HFFc6 (cell line): ENCODE data around the gene ATP4B. TPM values are rescaled to one million over a fixed set of nuclear protein-coding genes. Genes with fewer than 3 reads are reported as not detected.

Source experiments
- DNase-seq: peaks from one replicate; pipeline ENCODE4 v3.0.0-alpha.2; 2018
- H3K27ac Mint-ChIP-seq: 2 replicates; pipeline ENCODE4 v1.8.0; 2020; ENCODE audit warnings: mild to moderate bottlenecking, mixed read lengths
- H3K27me3 Mint-ChIP-seq: 2 replicates; pipeline ENCODE4 v1.8.0; 2021; ENCODE audit warnings: mild to moderate bottlenecking, moderate library complexity, mixed read lengths; ENCODE audit not compliant: insufficient read depth
- H3K36me3 Mint-ChIP-seq: 2 replicates; pipeline ENCODE4 v1.8.0; 2021; ENCODE audit warnings: low read depth, mixed read lengths
- H3K4me1 Mint-ChIP-seq: 2 replicates; pipeline ENCODE4 v1.8.0; 2020; ENCODE audit warnings: low read depth, mixed read lengths
- H3K4me3 Mint-ChIP-seq: 2 replicates; pipeline ENCODE4 v1.8.0; 2020; ENCODE audit warnings: mild to moderate bottlenecking, moderate library complexity, mixed read lengths
- H3K9me3 Mint-ChIP-seq: 2 replicates; pipeline ENCODE4 v1.8.0; 2020; ENCODE audit warnings: mild to moderate bottlenecking, mixed read lengths
- CTCF ChIP-seq: fragments of 200-600 bp; sonication (generic); IDR thresholded peaks from 2 replicates; pipeline ENCODE4 v1.5.0; 2021; ENCODE audit warnings: antibody characterized with exemption, mild to moderate bottlenecking
- total RNA-seq, 6 experiments: library from RNA; stranded (reverse); fragmentation: NEBNext Ultra II Directional; extraction: Animal tissue kit (Norgen Biotek cat#: 25700); gene quantifications; 2 replicates in 1 of 6; 3 replicates in 5 of 6; pipeline ENCODE4 v1.2.3, GENCODE V29; 2021

Gene ATP4B
- total RNA-seq, 6 experiments from 2014 or later, result not detected

GRCh38 chr13:113604186-113604585 is 53.8 kb downstream of the ATP4B start:
- no peak for DNase-seq
- H3K4me3 Mint-ChIP-seq, result no peak overlapping the region

GRCh38 chr13:113603116-113603710 is 54.8 kb downstream of the ATP4B start:
- TF ChIP-seq CTCF, result no peak
- H3K9me3 Mint-ChIP-seq, result peaks cover 6% of the 10 kb centered on the region; the same call in 1 of the 2 replicates
- DNase-seq, result no peak
- no peaks in the 10 kb centered on the region for H3K27me3 Mint-ChIP-seq
- H3K4me1 Mint-ChIP-seq, result no peaks in the 10 kb centered on the region
- peaks cover 30% of the 10 kb centered on the region for H3K36me3 Mint-ChIP-seq
- no peak overlapping the region for H3K27ac Mint-ChIP-seq
- no peak overlapping the region for H3K4me3 Mint-ChIP-seq

More at GRCh38 chr13:113604186-113604585, 53.8 kb downstream of the ATP4B start:
- H3K27me3 Mint-ChIP-seq, result no peaks in the 10 kb centered on the region
- H3K4me1 Mint-ChIP-seq, result no peaks in the 10 kb centered on the region
- H3K36me3 Mint-ChIP-seq, result peaks cover 22% of the 10 kb centered on the region
- no peak overlapping the region for H3K27ac Mint-ChIP-seq
- TF ChIP-seq CTCF, result no peak
- no peaks in the 10 kb centered on the region for H3K9me3 Mint-ChIP-seq

GRCh38 chr13:113602291-113602988 is 55.6 kb downstream of the ATP4B start:
- no peak for TF ChIP-seq CTCF
- no peak overlapping the region for H3K27ac Mint-ChIP-seq
- H3K4me3 Mint-ChIP-seq, result no peak overlapping the region
- peaks cover 6% of the 10 kb centered on the region; the same call in 1 of the 2 replicates for H3K9me3 Mint-ChIP-seq
- no peaks in the 10 kb centered on the region for H3K27me3 Mint-ChIP-seq
- no peak for DNase-seq
- peaks cover 36% of the 10 kb centered on the region for H3K36me3 Mint-ChIP-seq
- no peaks in the 10 kb centered on the region for H3K4me1 Mint-ChIP-seq

- Mint-ChIP-seq H3K4me3 (no peak overlapping the region), H3K9me3 (peaks cover 6% of the 10 kb centered on the region; the same call in 1 of the 2 replicates), H3K36me3 (peaks cover 41% of the 10 kb centered on the region), H3K27me3 (no peaks in the 10 kb centered on the region), H3K27ac (no peak overlapping the region), H3K4me1 (no peaks in the 10 kb centered on the region)
- no peak for TF ChIP-seq CTCF
- DNase-seq, result no peak
These were observed 56.6 kb downstream of the ATP4B start for GRCh38 chr13:113601166-113602070.

DNA sequence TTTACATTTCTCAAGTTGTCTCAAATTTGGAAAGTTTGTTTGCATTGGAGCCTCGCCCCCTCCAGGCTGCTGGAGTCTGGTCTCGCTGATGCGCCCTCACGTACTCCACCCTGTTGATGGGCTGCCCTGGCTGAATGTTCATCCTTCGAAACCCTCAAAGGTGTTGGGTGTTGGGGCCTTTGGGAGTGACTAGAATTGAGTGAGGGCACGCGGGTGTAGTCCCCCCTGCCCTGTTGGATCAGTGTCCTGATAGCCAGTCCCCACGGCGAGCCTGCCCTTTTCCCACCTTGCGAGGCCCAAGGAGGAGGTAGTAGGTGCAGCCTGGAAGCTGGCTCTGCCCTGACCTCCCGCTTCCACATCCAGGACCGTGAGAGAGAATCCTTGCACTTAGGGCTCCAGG is 58.6 kb downstream of the ATP4B start:
- no peak overlapping the region for H3K27ac Mint-ChIP-seq
- peaks cover 3% of the 10 kb centered on the region; the same call in 1 of the 2 replicates for H3K27me3 Mint-ChIP-seq
- no peak for TF ChIP-seq CTCF
- H3K36me3 Mint-ChIP-seq, result peaks cover 48% of the 10 kb centered on the region
- DNase-seq, result no peak
- H3K4me3 Mint-ChIP-seq, result no peak overlapping the region
- no peaks in the 10 kb centered on the region for H3K4me1 Mint-ChIP-seq
- peaks cover 6% of the 10 kb centered on the region; the same call in 1 of the 2 replicates for H3K9me3 Mint-ChIP-seq

Other genes starting within 250 kb of the ATP4B start
- gene ADPRHL1, start 204.7 kb downstream of the ATP4B start, total RNA-seq, result 1 to 10 TPM; 1.0 to 2.0 (median 1.5) TPM
- gene DCUN1D2, start 167.5 kb downstream of the ATP4B start, total RNA-seq, result 1 to 10 TPM; 7.6 to 9.3 (median 9.0) TPM
- 100 to 1,000 TPM; 121 to 155 (median 150) TPM for gene TFDP1, start 73.4 kb downstream of the ATP4B start, total RNA-seq
- gene GRK1, start 9.0 kb upstream of the ATP4B start, total RNA-seq, result not detected
- 10 to 100 TPM in 1 of 6 experiments, 1 to 10 TPM in 5; 8.2 to 10.3 (median 9.1) TPM for gene TMEM255B, start 101.0 kb upstream of the ATP4B start, total RNA-seq
- gene GAS6, start 205.9 kb upstream of the ATP4B start, total RNA-seq, result 100 to 1,000 TPM; 669 to 813 (median 715) TPM